Mesothelial cell of epicardium (in vitro differentiated cells): ENCODE results near the gene DIP2C. TPM values are rescaled to one million over a fixed set of nuclear protein-coding genes. Genes with fewer than 3 reads are reported as not detected.

Experiments
- DNase-seq, 2 experiments: peaks; one replicate each; pipeline ENCODE4 v3.0.0; 2021; ENCODE audit warnings: low spot score in 2 of 2; ENCODE audit not compliant: unreplicated experiment in 2 of 2
- H3K27ac Mint-ChIP-seq: 2 replicates; pipeline ENCODE4 v1.8.0; 2021; ENCODE audit warnings: mixed read lengths
- H3K27me3 Mint-ChIP-seq: 2 replicates; pipeline ENCODE4 v1.8.0; 2021; ENCODE audit warnings: low read depth, mixed read lengths
- H3K36me3 Mint-ChIP-seq: 2 replicates; pipeline ENCODE4 v1.8.0; 2021; ENCODE audit warnings: mixed read lengths
- H3K4me1 Mint-ChIP-seq: 2 replicates; pipeline ENCODE4 v1.8.0; 2021; ENCODE audit warnings: mixed read lengths
- H3K4me3 Mint-ChIP-seq: 2 replicates; pipeline ENCODE4 v1.8.0; 2021; ENCODE audit warnings: mild to moderate bottlenecking, moderate library complexity, mixed read lengths
- H3K9me3 Mint-ChIP-seq: 2 replicates; pipeline ENCODE4 v1.8.0; 2021; ENCODE audit warnings: mixed read lengths
- CTCF ChIP-seq: fragments of 200-600 bp; sonication (generic); IDR thresholded peaks from one replicate; pipeline ENCODE4 v1.5.0; 2021; ENCODE audit warnings: antibody characterized with exemption; ENCODE audit not compliant: unreplicated experiment
- total RNA-seq: library from RNA; stranded (reverse); gene quantifications from 3 replicates; pipeline ENCODE4 v1.2.1, GENCODE V29; 2021

DIP2C gene
- total RNA-seq, 1 donor from 2014 or later = 30.3 TPM

- no peak overlapping the region for H3K4me3 Mint-ChIP-seq
- peaks cover 17% of the 10 kb centered on the region for H3K4me1 Mint-ChIP-seq
- no peak for DNase-seq
- H3K9me3 Mint-ChIP-seq = no peaks in the 10 kb centered on the region
- H3K27me3 Mint-ChIP-seq = no peaks in the 10 kb centered on the region
- TF ChIP-seq CTCF = no peak
- H3K36me3 Mint-ChIP-seq = peaks cover 10% of the 10 kb centered on the region
- H3K27ac Mint-ChIP-seq = no peak overlapping the region
Observed at GRCh38 chr10:393106-393745, 296.2 kb downstream of the DIP2C start.

- no peak for DNase-seq
- Mint-ChIP-seq H3K9me3 (no peaks in the 10 kb centered on the region), H3K36me3 (peaks cover 11% of the 10 kb centered on the region), H3K27ac (no peak overlapping the region), H3K27me3 (no peaks in the 10 kb centered on the region), H3K4me1 (peaks cover 12% of the 10 kb centered on the region), H3K4me3 (no peak overlapping the region)
- no peak for TF ChIP-seq CTCF
Observed at GRCh38 chr10:392705-393037, 296.8 kb downstream of the DIP2C start.

- Mint-ChIP-seq H3K4me1 (peaks cover 7% of the 10 kb centered on the region), H3K4me3 (no peak overlapping the region), H3K27ac (no peak overlapping the region), H3K9me3 (no peaks in the 10 kb centered on the region), H3K36me3 (peaks cover 11% of the 10 kb centered on the region), H3K27me3 (no peaks in the 10 kb centered on the region)
- DNase-seq = no peak
- no peak for TF ChIP-seq CTCF
Observed at GRCh38 chr10:391847-392704, 297.4 kb downstream of the DIP2C start.

- Mint-ChIP-seq H3K27me3 (no peaks in the 10 kb centered on the region), H3K4me3 (no peak overlapping the region), H3K36me3 (peaks cover 15% of the 10 kb centered on the region), H3K27ac (no peak overlapping the region), H3K4me1 (no peaks in the 10 kb centered on the region), H3K9me3 (no peaks in the 10 kb centered on the region)
- no peak for DNase-seq
- no peak for TF ChIP-seq CTCF
Observed at GRCh38 chr10:391305-391704, 298.2 kb downstream of the DIP2C start.

GRCh38 chr10:390449-391100 lies 298.9 kb downstream of the DIP2C start:
- no peaks in the 10 kb centered on the region for H3K9me3 Mint-ChIP-seq
- H3K27me3 Mint-ChIP-seq = no peaks in the 10 kb centered on the region
- H3K4me3 Mint-ChIP-seq = no peak overlapping the region
- peaks cover 15% of the 10 kb centered on the region for H3K36me3 Mint-ChIP-seq
- no peak for DNase-seq
- H3K27ac Mint-ChIP-seq = no peak overlapping the region
- H3K4me1 Mint-ChIP-seq = no peaks in the 10 kb centered on the region
- TF ChIP-seq CTCF = no peak
